GM23248 (cell line): ENCODE measurements around the gene SPP1.

Source experiments
- EZH2 ChIP-seq: fragments of 200-600 bp; sonication (generic); IDR thresholded peaks from 2 replicates; pipeline ENCODE4 v1.6.1; 2018; ENCODE audit warnings: antibody characterized with exemption, mild to moderate bottlenecking; ENCODE audit not compliant: insufficient read depth, poor library complexity, severe bottlenecking
- EZH2phosphoT487 ChIP-seq: fragments of 200-600 bp; sonication (generic); IDR thresholded peaks from 2 replicates; pipeline ENCODE4 v1.6.1; 2018; ENCODE audit warnings: antibody characterized with exemption, moderate library complexity, mild to moderate bottlenecking, low read depth; ENCODE audit not compliant: insufficient read depth

GRCh38 chr4:87947381-87948160 is 27.9 kb upstream of the SPP1 start:
- TF ChIP-seq EZH2phosphoT487, result no peak
- TF ChIP-seq EZH2, result no peak
